GM06990 (cell line): ENCODE data around the gene PHLPP1.

Source experiments
- DNase-seq: peaks from one replicate; pipeline ENCODE4 v3.0.0-alpha.2; 2011; ENCODE audit not compliant: insufficient read length; ENCODE audit errors: extremely low read depth
- H3K27me3 ChIP-seq: replicated peaks from 2 replicates; pipeline ENCODE4 v1.6.0; 2011; ENCODE audit warnings: low read length; ENCODE audit not compliant: control insufficient read depth, insufficient read depth
- H3K36me3 ChIP-seq: 2 replicates; pipeline ENCODE4 v1.5.1; 2011; ENCODE audit warnings: low read length; ENCODE audit not compliant: control insufficient read depth, insufficient read depth
- H3K4me3 ChIP-seq: replicated peaks from 2 replicates; pipeline ENCODE4 v1.5.1; 2011; ENCODE audit warnings: low read depth, mild to moderate bottlenecking, control low read depth, low read length
- CTCF ChIP-seq: IDR thresholded peaks from 2 replicates; pipeline ENCODE4 v1.5.1; 2011; ENCODE audit warnings: low read length, control low read depth, mild to moderate bottlenecking, inconsistent platforms; ENCODE audit not compliant: insufficient read depth, poor library complexity, severe bottlenecking

Gene PHLPP1

DNA sequence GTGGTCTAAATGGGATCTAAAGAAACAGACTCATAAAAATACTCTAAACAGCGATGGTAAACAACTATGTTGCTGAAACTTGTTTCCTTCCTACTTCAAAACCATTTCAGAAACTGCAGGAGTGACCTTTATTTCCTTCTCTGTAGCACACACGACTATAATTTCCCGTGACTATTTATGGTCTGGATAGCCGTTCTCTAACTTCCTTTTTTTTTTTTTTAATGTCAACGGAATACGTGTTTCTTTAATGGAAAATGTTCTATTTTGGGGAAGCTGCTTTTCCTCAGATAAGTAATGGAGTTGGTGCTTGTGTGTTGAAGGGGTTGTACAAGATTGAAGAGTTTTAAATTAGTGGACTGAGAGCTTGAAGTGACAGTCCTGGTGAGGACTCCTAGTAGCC lies 224.1 kb downstream of the PHLPP1 start:
- no peak for TF ChIP-seq CTCF
- Histone ChIP-seq H3K27me3 (no peaks in the 10 kb centered on the region), H3K36me3 (no peaks in the 10 kb centered on the region), H3K4me3 (no peak overlapping the region)
- DNase-seq: no peak

GRCh38 chr18:62939926-62940325 lies 224.6 kb downstream of the PHLPP1 start:
- no peak for TF ChIP-seq CTCF
- no peak overlapping the region for H3K4me3 ChIP-seq

GRCh38 chr18:62942578-62942977 lies 227.2 kb downstream of the PHLPP1 start:
- DNase-seq: no peak
- TF ChIP-seq CTCF: no peak
- no peaks in the 10 kb centered on the region for H3K27me3 ChIP-seq
- no peak overlapping the region for H3K4me3 ChIP-seq
- no peaks in the 10 kb centered on the region for H3K36me3 ChIP-seq

More at GRCh38 chr18:62939926-62940325, 224.6 kb downstream of the PHLPP1 start:
- Histone ChIP-seq H3K36me3 (no peaks in the 10 kb centered on the region), H3K27me3 (no peaks in the 10 kb centered on the region)
- no peak for DNase-seq

DNA sequence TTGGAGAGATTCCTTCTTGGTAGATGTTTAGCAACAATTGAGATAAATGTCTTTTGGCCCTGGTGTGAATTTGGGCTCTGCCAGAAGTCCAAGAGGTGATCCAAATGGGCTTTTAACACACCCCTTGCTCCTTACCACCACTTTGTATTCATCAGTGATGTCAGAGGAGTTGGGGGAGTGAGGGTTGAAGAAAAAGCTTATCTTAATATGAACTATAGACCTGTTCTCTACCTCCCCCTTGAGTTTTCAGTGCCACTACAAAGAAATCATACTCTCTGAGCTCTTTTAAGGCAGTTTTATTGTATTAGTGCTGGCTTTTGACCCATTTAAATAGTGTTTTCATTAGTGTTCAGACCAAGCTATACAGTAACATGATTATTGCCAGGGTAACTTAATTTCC lies 229.1 kb downstream of the PHLPP1 start:
- H3K27me3 ChIP-seq: no peaks in the 10 kb centered on the region
- no peak for TF ChIP-seq CTCF
- no peaks in the 10 kb centered on the region for H3K36me3 ChIP-seq
- H3K4me3 ChIP-seq: no peak overlapping the region
- no peak for DNase-seq

DNA sequence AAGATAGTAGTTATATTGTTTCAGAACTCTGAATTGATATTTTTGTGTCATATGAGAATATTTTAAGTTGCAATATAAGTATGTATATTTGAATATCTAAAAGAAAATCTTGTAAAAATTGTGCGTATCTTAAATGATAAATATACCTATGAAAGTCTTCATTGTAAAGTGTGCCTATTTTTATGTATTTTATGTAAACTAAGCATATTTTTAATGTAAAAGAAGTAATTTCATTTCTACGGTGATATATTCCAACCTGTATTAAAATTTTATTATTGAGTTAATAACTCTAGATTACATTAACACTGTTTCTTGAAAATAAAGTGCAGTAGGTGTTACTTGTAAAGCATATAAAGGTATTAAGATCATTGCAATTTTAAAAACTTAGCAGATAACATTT lies 233.4 kb downstream of the PHLPP1 start:
- Histone ChIP-seq H3K36me3 (no peaks in the 10 kb centered on the region), H3K27me3 (no peaks in the 10 kb centered on the region), H3K4me3 (no peak overlapping the region)
- no peak for DNase-seq
- no peak for TF ChIP-seq CTCF

DNA sequence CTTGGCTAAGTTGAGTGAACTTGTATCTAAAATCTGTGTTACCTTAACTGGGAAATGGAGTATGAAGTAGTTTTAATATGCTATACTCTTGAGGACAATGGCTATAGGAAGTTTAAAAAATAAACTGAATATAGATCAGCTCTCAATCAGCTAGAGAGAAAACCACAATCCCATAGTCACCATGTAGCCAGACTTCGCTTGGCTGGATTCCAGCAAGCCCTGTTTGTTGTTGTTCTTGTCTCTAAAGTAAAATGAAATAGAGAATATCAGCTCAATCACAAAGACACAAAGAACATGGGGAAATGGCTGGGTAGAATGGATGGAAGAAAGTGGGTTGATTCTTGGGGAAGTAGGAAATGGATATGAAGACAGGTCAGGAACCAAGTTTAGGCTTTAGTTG lies 234.9 kb downstream of the PHLPP1 start:
- no peak for DNase-seq
- Histone ChIP-seq H3K4me3 (no peak overlapping the region), H3K27me3 (no peaks in the 10 kb centered on the region), H3K36me3 (no peaks in the 10 kb centered on the region)
- TF ChIP-seq CTCF: no peak
